ENCODE measurements around the gene PP2D1. TPM values are rescaled to one million over a fixed set of nuclear protein-coding genes. Genes with fewer than 3 reads are reported as not detected.
"Not testable (repeated sequence)": the region's sequence is repeated elsewhere in the genome, so short reads cannot be mapped to it uniquely, and the experiment has no call there.

PP2D1 gene
- polyA plus RNA-seq, 3 donors from 2014 or later, result 0.19 to 0.91 (median 0.34) TPM

DNA sequence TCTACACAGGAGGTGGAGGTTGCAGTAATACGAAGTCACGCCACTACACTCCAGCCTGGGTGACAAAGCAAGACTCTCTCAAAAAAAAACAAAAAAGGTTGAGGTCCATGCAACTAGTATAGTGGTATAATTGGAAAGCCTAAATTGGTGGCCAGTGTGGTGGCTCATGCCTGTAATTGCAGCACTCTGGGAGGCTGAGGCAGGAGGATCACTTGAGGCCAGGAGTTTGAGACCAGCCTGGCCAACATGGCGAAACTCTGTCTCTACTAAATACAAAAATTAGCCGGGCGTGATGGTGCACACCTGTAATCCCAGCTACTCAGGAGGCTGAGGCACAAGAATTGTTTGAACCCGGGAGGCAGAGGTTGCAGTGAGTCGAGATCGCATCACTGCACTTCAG lies 23.2 kb downstream of the PP2D1 start:
- H3K27me3 Mint-ChIP-seq (ENCODE audit: low read depth in 3 of 3); H3K9me3 Mint-ChIP-seq; H3K4me1 Mint-ChIP-seq; H3K27ac Mint-ChIP-seq; DNase-seq; H3K4me3 Mint-ChIP-seq: not testable (repeated sequence)
- peaks cover 11 to 29% (median 17%) of the 10 kb centered on the region in 3 donors for H3K36me3 Mint-ChIP-seq

DNA sequence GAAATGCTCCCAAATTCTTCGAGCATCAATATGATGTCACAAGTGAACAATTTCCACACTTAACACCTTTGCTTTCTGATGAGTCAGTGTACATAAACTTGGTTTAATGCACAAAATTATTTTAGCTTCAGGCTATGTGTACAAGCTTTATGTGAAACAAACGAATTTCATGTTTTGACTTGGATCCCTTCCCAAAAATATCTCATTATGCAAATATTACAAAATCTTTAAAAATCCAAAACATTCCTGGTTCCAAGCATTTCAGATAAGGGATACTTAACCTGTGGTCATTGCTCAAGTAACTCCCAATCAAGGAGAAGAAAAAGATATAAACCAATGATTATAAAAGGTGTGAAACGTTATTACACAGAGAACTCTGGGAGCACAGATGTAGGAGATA lies 40.0 kb downstream of the PP2D1 start:
- peaks cover 7 to 19% (median 18%) of the 10 kb centered on the region in 3 donors for H3K36me3 Mint-ChIP-seq
- no peak for DNase-seq
- H3K4me1 Mint-ChIP-seq, result peaks cover 37 to 61% of the 10 kb centered on the region in 2 donors
- no peaks in the 10 kb centered on the region for H3K9me3 Mint-ChIP-seq
- no peak overlapping the region for H3K4me3 Mint-ChIP-seq
- H3K27me3 Mint-ChIP-seq (ENCODE audit: low read depth in 3 of 3), result no peaks in the 10 kb centered on the region
- peak overlapping the region in 3 of 6 donors; percentile 5 to 64 (median 25) for H3K27ac Mint-ChIP-seq

DNA sequence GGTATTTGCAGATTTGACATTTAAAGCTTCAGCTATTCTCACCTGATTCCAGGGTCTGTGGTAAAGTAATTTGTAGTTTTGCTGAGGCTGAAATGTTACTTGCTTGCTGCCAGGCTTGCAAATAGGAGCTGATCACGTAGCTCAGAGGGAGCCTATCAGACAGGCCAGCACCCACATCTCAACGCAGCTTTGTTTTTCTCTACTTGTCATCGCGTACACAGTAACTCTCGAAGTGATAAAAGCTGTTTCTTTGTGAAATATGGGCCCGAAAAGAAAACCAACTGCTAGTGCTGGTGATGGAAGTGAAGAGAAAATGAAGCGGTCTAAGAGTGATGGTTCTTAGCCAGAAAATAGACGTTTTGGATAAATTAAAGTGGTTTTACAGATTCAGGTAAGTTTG lies 41.7 kb downstream of the PP2D1 start:
- Mint-ChIP-seq H3K27me3 (ENCODE audit: low read depth in 3 of 3) (no peaks in the 10 kb centered on the region), H3K9me3 (no peaks in the 10 kb centered on the region), H3K27ac (peak overlapping the region in 3 of 6 donors; percentile 24 to 63 (median 46)), H3K36me3 (peaks cover 7 to 21% (median 10%) of the 10 kb centered on the region in 3 donors), H3K4me1 (peaks cover 48 to 78% of the 10 kb centered on the region in 2 donors), H3K4me3 (no peak overlapping the region)
- DNase-seq, result no peak

DNA sequence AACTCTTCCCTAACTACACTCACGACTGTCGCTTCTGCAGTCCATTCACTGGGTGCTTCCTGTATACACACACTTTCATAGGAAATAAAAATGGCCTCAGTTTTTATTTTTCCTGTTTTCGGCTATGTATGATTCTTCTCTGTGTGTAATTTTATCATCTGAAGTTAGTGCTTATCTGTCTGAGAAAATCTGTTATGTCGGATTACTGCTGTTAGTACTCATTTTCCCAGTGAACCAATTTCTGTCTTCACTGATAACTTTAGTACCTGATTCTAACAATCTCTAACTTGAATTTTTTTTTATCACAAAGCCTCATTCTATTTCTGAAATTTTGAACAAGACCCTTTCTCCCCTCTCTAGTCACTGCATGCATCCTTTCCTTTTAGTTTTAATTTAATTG lies 44.3 kb downstream of the PP2D1 start:
- DNase-seq, result no peak
- Mint-ChIP-seq H3K27ac (peak overlapping the region in 4 of 6 donors; percentile 12 to 50 (median 22)), H3K9me3 (no peaks in the 10 kb centered on the region), H3K27me3 (ENCODE audit: low read depth in 3 of 3) (no peaks in the 10 kb centered on the region), H3K4me3 (no peak overlapping the region), H3K4me1 (peaks cover 63 to 91% of the 10 kb centered on the region in 2 donors), H3K36me3 (peaks cover 0 to 8% (median 4%) of the 10 kb centered on the region in 3 donors)

DNA sequence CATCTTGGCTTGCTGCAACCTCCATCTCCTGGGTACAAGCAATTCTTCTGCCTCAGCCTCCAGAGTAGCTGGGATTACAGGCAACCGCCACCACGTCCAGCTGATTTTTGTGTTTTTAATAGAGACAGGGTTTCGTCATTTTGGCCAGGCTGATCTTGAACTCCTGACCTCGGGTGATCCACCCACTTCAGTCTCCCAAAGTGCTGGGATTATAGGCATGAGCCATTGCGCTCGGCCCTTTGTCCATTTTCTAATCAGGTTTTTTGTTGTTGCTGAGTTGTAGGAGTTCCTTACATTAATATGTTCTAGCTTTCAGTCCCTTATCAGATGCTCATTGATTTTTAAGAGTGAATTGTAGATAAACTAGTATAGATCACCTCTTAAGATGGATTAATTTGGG lies 44.9 kb downstream of the PP2D1 start:
- no peak for DNase-seq
- Mint-ChIP-seq H3K36me3 (peaks cover 0 to 8% (median 4%) of the 10 kb centered on the region in 3 donors), H3K27ac (peak overlapping the region in 1 of 6 donors; percentile 34), H3K27me3 (ENCODE audit: low read depth in 3 of 3) (no peaks in the 10 kb centered on the region), H3K4me1 (peaks cover 63 to 91% of the 10 kb centered on the region in 2 donors), H3K4me3 (no peak overlapping the region), H3K9me3 (no peaks in the 10 kb centered on the region)

DNA sequence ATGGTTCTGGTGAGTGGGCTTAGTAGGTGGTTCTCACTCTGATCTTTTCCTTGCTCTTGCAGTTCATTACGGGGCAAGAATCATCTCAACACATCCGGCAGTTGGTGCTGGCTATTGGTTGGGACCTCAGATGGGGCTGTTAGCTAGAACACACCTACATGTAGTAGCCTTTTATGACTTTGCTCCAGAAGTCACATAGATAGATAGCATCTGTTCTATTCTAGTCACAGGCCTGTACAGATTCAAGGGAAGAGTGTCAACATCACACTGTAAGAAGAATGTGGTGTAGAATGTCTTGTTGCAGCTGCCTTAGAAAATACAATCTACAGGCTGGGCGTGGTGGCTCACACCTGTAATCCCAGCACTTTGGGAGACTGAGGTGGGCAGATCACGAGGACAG lies 50.1 kb downstream of the PP2D1 start:
- DNase-seq, result no peak
- no peak overlapping the region for H3K4me3 Mint-ChIP-seq
- H3K27ac Mint-ChIP-seq, result peak overlapping the region in 5 of 6 donors; percentile 3 to 57 (median 10)
- peaks cover 75 to 95% of the 10 kb centered on the region in 2 donors for H3K4me1 Mint-ChIP-seq
- H3K9me3 Mint-ChIP-seq, result no peaks in the 10 kb centered on the region
- H3K36me3 Mint-ChIP-seq, result peaks cover 0 to 3% (median 0%) of the 10 kb centered on the region in 3 donors
- peaks cover 0 to 1% (median 0%) of the 10 kb centered on the region in 3 donors for H3K27me3 Mint-ChIP-seq (ENCODE audit: low read depth in 3 of 3)

DNA sequence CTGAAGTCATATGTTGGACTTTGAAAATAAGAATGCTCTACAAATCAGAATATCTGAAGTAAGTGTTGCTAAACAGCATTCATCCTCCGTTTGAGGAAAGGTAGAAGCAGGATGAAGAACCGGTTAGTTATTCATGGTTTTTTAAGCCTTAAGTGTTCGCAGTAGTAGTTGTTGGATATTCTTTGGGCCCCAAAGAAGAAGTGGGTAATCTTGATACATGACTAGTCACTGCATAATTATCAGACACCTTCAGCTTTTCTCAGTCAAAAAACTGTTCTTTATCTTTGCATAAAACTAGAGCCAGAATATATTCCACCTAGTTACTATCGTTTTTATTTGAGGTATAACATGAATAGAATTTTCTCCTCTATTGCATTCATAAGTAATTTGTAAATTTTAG lies 51.4 kb downstream of the PP2D1 start:
- Mint-ChIP-seq H3K9me3 (no peaks in the 10 kb centered on the region), H3K36me3 (peaks cover 0 to 4% (median 0%) of the 10 kb centered on the region in 3 donors), H3K27ac (no peak overlapping the region)

DNA sequence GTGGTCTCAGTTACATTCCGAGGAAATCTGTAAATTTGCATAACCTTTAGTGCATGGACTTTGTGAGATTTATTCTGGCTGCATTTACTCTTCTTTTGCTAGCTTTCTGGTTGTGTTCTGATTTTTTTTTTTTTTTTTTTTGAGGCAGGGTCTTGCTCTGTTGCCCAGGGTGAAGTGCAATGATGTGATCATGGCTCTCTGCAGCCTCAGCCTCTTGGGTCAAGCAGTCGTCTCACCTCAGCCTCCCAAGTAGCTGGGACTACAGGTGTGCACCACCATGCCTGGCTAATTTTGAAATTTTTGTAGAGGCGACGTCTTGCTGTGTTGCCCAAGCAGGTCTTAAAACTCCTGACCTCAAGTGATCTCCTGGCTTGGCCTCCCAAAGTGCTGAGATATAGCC lies 52.6 kb downstream of the PP2D1 start:
- peaks cover 0 to 8% (median 0%) of the 10 kb centered on the region in 3 donors for H3K36me3 Mint-ChIP-seq
- peaks cover 0 to 3% (median 1%) of the 10 kb centered on the region in 3 donors for H3K27me3 Mint-ChIP-seq (ENCODE audit: low read depth in 3 of 3)
- DNase-seq, result no peak
- peaks cover 66 to 87% of the 10 kb centered on the region in 2 donors for H3K4me1 Mint-ChIP-seq
- peak overlapping the region in 2 of 6 donors; percentile 3 to 29 for H3K27ac Mint-ChIP-seq
- H3K9me3 Mint-ChIP-seq, result no peaks in the 10 kb centered on the region
- H3K4me3 Mint-ChIP-seq, result no peak overlapping the region

More for the DNA sequence above, 51.4 kb downstream of the PP2D1 start:
- peaks cover 70 to 87% of the 10 kb centered on the region in 2 donors for H3K4me1 Mint-ChIP-seq
- no peak for DNase-seq
- no peak overlapping the region for H3K4me3 Mint-ChIP-seq
- peaks cover 0 to 3% (median 1%) of the 10 kb centered on the region in 3 donors for H3K27me3 Mint-ChIP-seq (ENCODE audit: low read depth in 3 of 3)

DNA sequence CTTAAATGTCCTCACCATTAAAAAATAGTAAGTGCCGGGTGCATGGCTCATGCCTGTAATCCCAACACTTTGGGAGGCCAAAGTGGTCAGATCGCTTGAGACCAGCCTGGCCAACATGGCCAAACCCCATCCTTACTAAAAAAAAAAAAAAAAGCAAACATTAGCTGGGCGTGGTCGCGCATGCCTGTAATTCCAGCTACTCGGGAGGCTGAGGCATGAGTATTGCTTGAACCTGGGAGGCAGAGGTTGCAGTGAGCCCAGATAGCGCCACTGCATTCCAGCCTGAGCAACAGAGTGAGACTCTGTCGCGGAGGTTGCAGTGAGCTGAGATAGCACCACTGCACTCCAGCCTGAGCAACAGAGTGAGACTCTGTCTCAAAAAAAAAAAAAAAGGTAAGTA lies 54.7 kb downstream of the PP2D1 start:
- not testable (repeated sequence) for H3K27me3 Mint-ChIP-seq (ENCODE audit: low read depth in 3 of 3); H3K9me3 Mint-ChIP-seq; DNase-seq; H3K27ac Mint-ChIP-seq; H3K4me3 Mint-ChIP-seq
- peaks cover 62 to 87% of the 10 kb centered on the region in 2 donors for H3K4me1 Mint-ChIP-seq
- H3K36me3 Mint-ChIP-seq, result peaks cover 0 to 16% (median 0%) of the 10 kb centered on the region in 3 donors

DNA sequence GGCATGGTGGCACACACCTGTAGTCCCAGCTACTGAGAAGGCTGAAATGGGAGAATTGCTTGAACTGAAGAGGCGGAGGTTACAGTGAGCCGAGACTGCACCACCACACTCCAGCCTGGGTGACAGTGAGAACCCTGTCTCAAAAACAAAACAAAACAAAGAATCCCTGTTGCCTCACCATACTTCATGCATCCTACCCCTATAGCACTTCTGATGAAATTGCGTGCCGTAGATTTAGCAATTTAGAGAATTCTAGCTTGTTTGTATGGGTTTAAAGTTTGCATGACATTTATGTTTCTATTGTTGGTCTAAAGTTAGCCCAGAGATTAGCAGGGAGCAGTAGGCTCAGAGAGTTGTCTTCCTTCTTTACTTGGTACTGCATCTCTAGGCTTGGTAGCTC lies 57.4 kb downstream of the PP2D1 start:
- H3K27me3 Mint-ChIP-seq (ENCODE audit: low read depth in 3 of 3), result peaks cover 0 to 3% (median 1%) of the 10 kb centered on the region in 3 donors
- peaks cover 57 to 86% of the 10 kb centered on the region in 2 donors for H3K4me1 Mint-ChIP-seq
- peaks cover 0 to 20% (median 0%) of the 10 kb centered on the region in 3 donors for H3K36me3 Mint-ChIP-seq
- no peak for DNase-seq
- H3K4me3 Mint-ChIP-seq, result no peak overlapping the region
- H3K9me3 Mint-ChIP-seq, result no peaks in the 10 kb centered on the region
- no peak overlapping the region for H3K27ac Mint-ChIP-seq

DNA sequence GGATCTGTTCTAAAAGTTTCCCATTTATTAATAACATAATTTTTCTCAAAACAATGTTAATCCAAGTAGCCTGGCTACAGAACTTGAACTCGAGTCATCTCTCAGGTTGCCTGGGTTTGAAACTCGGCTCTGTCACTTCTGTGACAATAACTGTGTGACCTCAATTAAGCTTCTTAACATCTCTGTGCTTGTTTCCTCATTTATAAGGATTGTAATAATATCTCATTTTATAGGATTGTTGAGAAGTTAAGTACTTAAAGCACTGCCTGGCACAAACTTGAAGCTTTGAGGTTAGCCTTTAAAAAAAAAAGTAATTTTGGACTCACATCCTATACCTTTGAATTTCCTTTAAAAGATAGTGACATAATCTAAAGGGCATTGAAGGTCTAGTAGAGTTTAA lies 61.7 kb downstream of the PP2D1 start:
- Mint-ChIP-seq H3K36me3 (peaks cover 0 to 16% (median 0%) of the 10 kb centered on the region in 3 donors), H3K4me1 (peaks cover 65 to 95% of the 10 kb centered on the region in 2 donors), H3K27me3 (ENCODE audit: low read depth in 3 of 3) (peaks cover 13 to 15% (median 13%) of the 10 kb centered on the region in 3 donors), H3K9me3 (no peaks in the 10 kb centered on the region), H3K27ac (peak overlapping the region in 2 of 6 donors; percentile 56 to 57), H3K4me3 (no peak overlapping the region)
- DNase-seq, result no peak

DNA sequence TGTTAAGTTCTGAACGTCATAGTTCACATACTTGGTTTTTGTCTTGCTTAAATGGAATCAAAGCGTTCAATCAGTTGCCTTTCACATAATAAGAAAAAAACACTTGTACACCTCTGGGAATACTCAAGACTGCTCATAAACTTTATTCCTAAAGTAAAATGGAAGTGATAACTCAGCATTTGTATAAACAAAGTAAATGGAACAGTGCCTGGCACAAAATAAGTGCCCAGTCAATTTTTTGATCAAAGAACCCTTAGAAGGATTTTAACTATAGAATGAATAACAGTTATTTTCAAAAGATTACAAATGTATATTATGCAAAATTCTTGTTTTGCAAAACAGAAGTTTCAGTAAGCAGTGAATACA lies 63.9 kb downstream of the PP2D1 start:
- no peak for DNase-seq
- Mint-ChIP-seq H3K9me3 (no peaks in the 10 kb centered on the region), H3K27me3 (ENCODE audit: low read depth in 3 of 3) (peaks cover 13 to 15% (median 13%) of the 10 kb centered on the region in 3 donors), H3K27ac (peak overlapping the region; percentile 90 to 99 (median 96)), H3K36me3 (peaks cover 0 to 10% (median 0%) of the 10 kb centered on the region in 3 donors), H3K4me3 (peak overlapping the region; percentile 92 to 98 (median 95)), H3K4me1 (peaks cover 60 to 80% of the 10 kb centered on the region in 2 donors)

DNA sequence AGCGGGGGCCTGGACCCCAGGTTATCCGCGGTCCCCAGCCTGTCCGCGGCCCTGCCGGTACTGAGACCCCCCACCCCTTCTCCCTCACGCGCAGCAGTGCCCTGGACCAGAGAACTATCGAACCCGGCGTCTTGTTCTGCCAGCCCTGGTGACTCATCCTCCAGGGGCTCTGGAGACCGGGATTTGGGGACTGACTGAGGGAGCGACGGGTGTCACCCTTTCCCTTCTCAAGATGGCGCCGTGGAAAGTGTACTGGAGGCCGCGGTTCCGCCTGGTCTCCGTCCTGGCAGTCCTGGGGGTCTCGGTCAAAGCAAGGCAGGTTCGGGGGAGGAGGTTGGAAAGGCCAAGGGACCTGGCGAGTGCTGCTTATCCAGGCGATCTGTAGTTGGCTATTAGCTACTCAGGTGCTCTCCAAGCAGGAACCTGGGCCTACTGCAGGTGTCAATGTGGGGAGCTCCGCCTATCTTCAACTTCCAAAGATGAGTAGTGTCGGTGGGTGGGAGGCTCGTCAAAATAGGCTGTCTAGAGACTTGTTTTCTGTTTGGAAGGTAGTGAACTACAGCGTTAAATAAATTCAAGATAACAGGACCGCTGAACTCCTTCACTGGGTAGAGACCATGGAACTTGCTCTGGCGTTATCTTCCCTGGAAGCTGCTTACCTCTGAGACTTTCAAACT lies 64.4 kb downstream of the PP2D1 start:
- Mint-ChIP-seq H3K4me3 (peak overlapping the region; percentile 92 to 98 (median 95)), H3K27me3 (ENCODE audit: low read depth in 3 of 3) (peaks cover 13 to 15% (median 13%) of the 10 kb centered on the region in 3 donors), H3K27ac (peak overlapping the region; percentile 90 to 99 (median 96)), H3K9me3 (no peaks in the 10 kb centered on the region), H3K36me3 (peaks cover 0 to 6% (median 0%) of the 10 kb centered on the region in 3 donors), H3K4me1 (peaks cover 56 to 75% of the 10 kb centered on the region in 2 donors)
- peak; percentile 34 to 45 (median 44) for DNase-seq

DNA sequence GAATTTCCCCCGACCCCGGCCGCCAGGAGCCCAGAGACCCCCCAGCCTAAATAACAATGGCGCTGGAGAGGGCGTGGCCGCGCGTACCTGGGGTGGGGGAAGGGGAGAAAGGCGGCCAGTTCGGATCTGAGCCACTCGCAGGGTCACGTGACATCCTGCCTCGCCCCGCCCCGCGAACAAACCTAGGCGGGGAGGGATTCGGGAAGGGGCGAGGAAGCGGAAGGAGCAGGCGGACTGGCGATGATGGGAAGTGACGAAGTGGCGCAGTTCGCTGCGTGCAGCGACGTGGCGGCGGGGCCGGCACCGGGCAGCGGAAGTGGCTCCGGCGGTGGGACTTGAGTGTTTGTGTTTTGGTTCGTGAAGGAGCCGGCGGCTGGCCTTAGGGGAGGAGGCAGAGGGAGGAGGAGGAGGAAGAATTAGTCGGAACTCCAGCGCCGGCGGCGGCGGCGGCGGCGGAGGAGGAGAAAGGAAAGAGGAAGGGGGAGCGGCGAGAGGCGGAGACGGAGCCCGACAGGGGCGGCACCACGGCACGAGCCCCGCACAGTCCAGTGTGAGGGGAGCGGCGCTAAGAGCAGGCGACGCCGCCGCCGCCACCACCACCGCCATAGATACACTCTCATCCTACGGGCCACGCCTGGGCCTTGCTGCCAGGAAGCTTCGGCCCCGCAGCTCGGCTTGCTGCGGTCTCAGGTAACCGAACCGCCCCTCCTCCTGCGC lies 65.1 kb downstream of the PP2D1 start, which contains the start of gene RAB5A:
TSS of gene RAB5A (plus strand) at position 266 of the 717 bp plus-strand sequence. CDS start 3,802 bp downstream, outside the sequence.
- DNase-seq, result peak; percentile 97 to 98 (median 97)
- peaks cover 0 to 4% (median 0%) of the 10 kb centered on the region in 3 donors for H3K36me3 Mint-ChIP-seq
- H3K9me3 Mint-ChIP-seq, result no peaks in the 10 kb centered on the region
- peaks cover 52 to 68% of the 10 kb centered on the region in 2 donors for H3K4me1 Mint-ChIP-seq
- peak within 1 kb of the TSS; percentile 92 to 98 (median 95) for H3K4me3 Mint-ChIP-seq
- peaks cover 13 to 15% (median 13%) of the 10 kb centered on the region in 3 donors for H3K27me3 Mint-ChIP-seq (ENCODE audit: low read depth in 3 of 3)
- peak within 1 kb of the TSS; percentile 90 to 99 (median 96) for H3K27ac Mint-ChIP-seq
